T-helper 2 cell (primary cell): ENCODE data around the gene GPR137.

ENCODE experiments used
- DNase-seq, 5 experiments: peaks; one replicate each; pipeline versions ENCODE4 v3.0.0 to v3.0.0-alpha.2; 2012 to 2022

The GPR137 gene

DNA sequence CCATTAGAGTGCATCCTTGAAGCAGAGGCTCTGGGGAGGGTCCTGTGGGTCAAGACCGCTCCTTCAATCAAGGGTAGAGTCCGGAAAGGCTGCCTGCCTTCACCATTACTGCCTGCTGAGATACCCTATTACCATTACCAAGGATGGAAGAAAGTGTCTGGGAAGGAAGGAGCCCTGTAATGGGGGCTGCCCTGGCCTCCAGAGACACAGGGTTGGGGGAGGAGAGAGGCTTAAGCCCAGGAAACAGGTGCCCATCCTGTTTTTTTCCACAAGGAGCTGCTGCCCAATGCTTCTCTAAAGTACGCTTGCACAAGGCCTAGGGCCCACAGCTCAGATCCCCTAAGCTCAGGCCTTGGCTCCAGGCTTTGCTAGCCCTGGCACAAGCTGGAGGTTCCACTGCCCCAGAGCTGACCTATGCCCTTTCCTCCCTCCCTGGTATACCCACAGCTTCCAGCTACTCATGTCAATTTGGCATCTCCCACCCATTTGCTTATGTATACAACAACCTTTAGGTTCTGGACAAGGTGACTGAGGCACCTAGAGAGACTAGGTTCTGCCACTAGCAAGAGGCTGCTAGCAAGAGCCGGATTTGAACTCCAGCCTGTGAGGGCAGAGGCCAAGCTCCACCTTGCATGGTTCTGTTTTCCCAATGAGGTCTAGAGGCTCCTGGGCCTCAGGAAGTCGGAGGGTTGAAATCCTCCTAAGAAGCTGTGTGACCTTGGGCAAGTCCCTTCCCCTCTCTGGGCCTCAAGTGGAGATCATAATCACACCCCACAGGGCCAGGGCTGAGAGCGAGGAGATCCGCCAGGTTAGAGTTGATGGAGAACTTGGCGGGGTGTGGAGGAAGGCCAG, 35.9 kb upstream of the GPR137 start:
- no peak for DNase-seq

- no peak for DNase-seq
Measured at GRCh38 chr11:64250415-64251015, 35.1 kb upstream of the GPR137 start.

GRCh38 chr11:64251016-64251752, 34.5 kb upstream of the GPR137 start, which contains the start of gene PLCB3:
Gene PLCB3 (plus strand): TSS chr11:64251530. CDS start chr11:64251650, 120 bp downstream.
- peak; percentile 40 to 56 (median 49) for DNase-seq

GRCh38 chr11:64251753-64252002, 34.0 kb upstream of the GPR137 start:
- DNase-seq = no peak

GRCh38 chr11:64252003-64252872, 33.4 kb upstream of the GPR137 start:
- DNase-seq = no peak

- no peak for DNase-seq
Measured at GRCh38 chr11:64253043-64253442, 32.6 kb upstream of the GPR137 start.

DNA sequence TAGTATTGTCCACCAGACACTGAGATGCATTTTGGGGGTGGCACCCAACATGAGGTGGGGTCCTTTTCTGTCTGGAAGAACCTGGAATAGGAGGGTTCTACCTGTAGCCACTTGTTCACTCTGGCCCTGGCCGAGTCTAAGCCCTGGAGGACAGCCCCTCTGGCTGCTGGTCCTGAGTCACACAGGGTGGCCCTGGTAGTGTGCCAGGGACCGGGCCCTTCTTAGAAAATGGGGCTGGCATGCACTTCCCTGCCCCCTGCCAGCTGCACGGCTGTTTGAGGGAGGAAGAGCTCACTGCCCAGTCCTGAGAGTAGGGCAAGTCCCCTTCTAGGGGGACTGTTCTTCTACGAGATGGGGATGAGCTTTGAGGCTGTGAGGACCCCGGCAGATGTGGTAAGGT, 32.2 kb upstream of the GPR137 start:
- no peak for DNase-seq

DNA sequence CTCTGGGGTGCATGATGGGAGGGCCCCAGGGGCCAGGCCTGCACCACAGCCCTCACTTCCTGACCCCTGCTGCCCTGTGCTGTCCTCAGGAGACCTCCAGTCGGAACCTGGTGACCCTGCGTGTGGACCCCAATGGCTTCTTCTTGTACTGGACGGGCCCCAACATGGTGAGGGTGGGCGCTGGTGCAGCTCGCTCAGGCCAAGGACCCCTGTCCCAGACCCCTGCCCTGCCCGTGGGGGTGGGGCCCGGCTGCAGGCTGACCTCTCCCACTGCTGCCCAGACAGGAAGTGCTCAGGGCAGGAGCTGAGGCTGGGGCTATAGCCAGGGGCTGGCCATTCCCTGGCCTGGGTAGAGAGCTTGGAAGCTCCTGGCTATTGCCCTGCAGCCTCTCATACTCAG, 31.3 kb upstream of the GPR137 start:
- no peak for DNase-seq

DNA sequence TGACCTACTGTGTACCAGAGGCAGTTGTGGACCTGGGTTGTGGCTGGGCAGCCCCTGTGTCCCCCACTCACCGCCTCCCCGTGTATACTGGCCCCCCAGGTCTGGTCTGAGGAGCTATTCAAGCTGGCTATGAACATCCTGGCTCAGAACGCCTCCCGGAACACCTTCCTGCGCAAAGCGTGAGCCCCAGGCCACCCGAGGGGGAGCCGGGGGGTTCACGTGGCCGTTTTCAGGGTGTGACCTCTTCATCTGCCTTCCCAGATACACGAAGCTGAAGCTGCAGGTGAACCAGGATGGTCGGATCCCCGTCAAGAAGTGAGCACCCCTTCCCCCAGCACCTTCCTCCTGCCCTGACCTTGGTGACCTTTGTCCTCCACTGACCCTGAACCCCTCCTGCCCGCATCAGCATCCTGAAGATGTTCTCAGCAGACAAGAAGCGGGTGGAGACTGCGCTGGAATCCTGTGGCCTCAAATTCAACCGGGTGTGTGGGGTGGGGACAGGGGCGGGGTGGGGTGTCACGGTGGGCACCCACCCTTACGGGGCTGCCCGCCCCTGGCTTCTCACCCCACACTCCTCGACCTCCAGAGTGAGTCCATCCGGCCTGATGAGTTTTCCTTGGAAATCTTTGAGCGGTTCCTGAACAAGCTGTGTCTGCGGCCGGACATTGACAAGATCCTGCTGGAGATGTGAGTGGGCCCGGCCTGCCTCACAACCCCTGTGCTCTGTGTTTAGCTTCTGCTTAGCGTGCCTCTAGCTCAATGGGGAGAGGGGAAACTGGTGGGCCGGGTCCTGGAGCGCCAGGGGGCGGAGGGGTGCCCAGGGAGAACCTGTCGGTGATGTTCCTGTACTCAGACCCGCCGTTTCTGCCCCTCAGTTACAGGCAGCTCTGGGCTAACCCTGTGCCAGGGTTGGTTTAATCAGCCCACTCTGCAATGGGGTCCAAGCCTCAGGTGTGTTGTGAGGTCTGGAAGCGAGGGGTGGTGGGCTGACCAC, 30.2 kb upstream of the GPR137 start:
- DNase-seq = no peak

GRCh38 chr11:64256300-64256699, 29.3 kb upstream of the GPR137 start:
- DNase-seq = no peak

GRCh38 chr11:64258356-64258755, 27.3 kb upstream of the GPR137 start:
- no peak for DNase-seq

DNA sequence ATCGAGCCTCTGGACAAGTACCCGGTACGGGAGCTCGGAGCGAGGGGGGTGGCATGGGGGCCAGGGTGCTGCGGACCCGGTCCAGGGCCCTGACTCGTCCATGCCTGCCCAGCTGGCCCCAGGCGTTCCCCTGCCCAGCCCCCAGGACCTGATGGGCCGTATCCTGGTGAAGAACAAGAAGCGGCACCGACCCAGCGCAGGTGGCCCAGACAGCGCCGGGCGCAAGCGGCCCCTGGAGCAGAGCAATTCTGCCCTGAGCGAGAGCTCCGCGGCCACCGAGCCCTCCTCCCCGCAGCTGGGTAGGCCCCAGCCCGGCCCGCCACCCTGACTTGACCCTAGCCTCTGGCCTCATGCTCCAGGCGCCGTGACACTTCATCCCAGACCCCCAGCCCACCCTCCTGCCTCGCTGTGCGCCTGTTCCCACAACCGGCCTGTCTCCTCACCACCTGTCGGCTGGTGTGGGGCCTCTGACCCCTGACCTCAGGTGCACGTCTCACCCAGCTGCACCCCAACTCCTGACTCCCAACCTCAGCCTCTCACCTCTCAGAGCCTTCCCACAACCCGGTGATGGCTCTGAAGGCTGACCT, 26.6 kb upstream of the GPR137 start:
- DNase-seq = no peak

GRCh38 chr11:64259533-64260067, 26.0 kb upstream of the GPR137 start:
- no peak for DNase-seq

- no peak for DNase-seq
Measured at GRCh38 chr11:64260147-64260708, 25.4 kb upstream of the GPR137 start.

DNA sequence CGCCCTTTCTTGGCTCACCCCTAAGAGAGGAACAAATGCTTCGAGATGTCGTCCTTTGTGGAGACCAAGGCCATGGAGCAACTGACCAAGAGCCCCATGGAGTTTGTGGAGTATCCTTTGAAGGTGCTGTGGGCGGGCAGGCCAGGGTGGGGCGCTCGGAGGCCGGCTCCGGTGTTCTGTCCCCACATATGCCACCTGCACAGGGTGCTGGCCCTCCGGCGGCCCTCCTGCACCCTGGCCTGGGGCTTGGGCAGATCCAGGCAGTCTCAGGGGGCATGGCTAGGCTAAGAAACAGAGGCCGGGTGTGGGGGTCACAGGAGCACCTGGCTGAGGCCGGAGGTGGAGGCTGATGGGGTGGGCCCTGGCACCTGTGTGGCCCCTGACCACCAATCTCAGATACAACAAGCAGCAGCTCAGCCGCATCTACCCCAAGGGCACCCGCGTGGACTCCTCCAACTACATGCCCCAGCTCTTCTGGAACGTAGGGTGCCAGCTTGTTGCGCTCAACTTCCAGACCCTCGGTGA, 24.0 kb upstream of the GPR137 start:
- no peak for DNase-seq

DNA sequence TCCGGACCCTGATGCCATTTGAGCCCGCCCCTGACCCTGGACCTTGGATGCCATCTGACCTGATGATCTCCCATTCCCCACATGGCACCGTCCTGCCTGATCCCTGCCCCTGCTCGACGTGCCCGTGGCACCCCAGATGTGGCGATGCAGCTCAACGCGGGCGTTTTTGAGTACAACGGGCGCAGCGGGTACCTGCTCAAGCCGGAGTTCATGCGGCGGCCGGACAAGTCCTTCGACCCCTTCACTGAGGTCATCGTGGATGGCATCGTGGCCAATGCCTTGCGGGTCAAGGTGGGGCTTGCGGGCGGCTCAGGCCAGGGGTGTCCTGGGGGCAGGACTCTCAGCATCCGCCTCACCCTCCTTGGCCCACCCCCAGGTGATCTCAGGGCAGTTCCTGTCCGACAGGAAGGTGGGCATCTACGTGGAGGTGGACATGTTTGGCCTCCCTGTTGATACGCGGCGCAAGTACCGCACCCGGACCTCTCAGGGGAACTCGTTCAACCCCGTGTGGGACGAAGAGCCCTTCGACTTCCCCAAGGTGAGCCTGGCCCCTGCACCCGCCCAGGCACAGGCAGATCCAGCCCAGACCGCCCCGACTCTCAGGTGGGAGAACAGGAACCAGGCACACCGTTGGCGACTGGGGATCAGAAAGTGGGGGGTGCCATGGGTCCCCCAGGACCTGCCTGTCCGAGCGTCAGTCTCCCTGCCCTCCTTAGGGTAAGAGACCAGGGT, 23.2 kb upstream of the GPR137 start:
- peak in 1 of 5 experiments; percentile 2 for DNase-seq

GRCh38 chr11:64263021-64263946, 22.4 kb upstream of the GPR137 start:
- DNase-seq = no peak

DNA sequence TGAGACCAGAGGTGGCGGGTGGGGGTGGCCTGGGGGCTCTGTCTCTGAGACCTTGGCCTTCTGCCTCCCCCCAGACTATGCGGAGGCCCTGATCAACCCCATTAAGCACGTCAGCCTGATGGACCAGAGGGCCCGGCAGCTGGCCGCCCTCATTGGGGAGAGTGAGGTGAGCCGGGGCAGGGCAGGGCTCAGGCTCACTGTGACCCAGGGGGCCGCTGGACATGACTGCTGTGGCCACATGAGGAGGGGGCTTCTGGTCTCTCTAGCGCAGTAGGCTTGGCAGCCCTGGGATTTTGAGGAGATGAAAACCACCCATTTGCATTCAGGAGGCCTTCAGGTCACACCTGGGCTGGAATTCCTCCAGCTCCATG, 21.7 kb upstream of the GPR137 start:
- no peak for DNase-seq
